ENCODE results near the gene ZSCAN26. TPM values are rescaled to one million over a fixed set of nuclear protein-coding genes. Genes with fewer than 3 reads are reported as not detected.

Gene ZSCAN26
- total and polyA plus RNA-seq, 4 donors, result 27.2 to 39.8 (median 33.2) TPM

DNA sequence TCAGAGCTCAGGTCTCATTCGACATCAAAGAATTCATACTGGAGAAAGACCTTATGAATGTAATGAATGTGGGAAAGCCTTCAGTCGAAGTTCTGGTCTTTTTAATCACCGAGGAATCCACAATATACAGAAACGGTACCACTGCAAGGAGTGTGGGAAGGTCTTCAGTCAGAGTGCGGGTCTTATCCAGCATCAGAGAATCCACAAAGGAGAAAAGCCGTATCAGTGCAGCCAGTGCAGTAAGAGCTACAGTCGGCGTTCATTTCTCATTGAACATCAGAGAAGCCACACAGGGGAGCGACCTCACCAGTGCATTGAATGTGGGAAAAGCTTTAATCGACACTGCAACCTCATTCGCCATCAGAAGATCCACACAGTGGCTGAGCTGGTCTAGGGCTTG, 34.2 kb upstream of the ZSCAN26 start:
- H3K36me3 ChIP-seq (ENCODE audit: control insufficient read depth, insufficient read depth, low read length), result peaks cover 35% of the 10 kb centered on the region
- no peaks in the 10 kb centered on the region for H3K4me1 ChIP-seq (ENCODE audit: control insufficient read depth, insufficient read depth, low read length)
- WGBS (ENCODE audit: insufficient coverage), result 89% methylated on average over 10 of the region's 11 CpGs
- no peak overlapping the region for H3K27ac ChIP-seq (ENCODE audit: low read depth, low read length)
- H3K4me3 ChIP-seq (ENCODE audit: low read depth, low read length), result no peak overlapping the region
- H3K9me3 ChIP-seq (ENCODE audit: control insufficient read depth, insufficient read depth, low read length), result no peaks in the 10 kb centered on the region
- DNase-seq (ENCODE audit: low read depth in 4 of 6, low spot score in 6 of 6), result no peak
- no peaks in the 10 kb centered on the region for H3K27me3 ChIP-seq (ENCODE audit: control insufficient read depth, insufficient read depth, low read length)

DNA sequence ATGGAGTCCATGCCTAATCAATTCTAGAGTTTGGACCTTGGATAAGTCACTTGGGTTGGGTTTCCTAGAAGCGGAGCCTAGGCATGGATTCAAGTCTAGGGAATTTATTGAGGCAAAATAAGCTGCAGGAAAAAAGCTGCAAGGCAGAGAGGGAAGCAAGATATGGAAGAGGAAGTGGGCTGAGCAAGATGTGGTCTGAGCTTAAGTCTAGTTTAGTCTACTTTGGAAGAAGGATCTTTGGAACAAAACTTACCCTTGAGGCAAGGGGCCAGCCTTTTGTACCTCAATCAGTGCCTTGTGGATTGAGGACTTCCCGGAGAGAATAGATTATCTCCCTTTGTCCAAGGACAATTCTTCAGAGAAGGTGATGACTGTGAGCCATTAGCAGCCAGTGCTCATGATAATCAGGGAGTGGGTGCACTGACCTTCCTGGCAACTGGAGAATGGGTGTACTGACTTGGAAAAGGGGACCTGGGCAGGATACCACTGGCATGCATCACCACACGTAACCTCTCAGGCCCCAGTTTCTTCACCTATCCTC, 31.0 kb upstream of the ZSCAN26 start:
- Histone ChIP-seq H3K27me3 (ENCODE audit: control insufficient read depth, insufficient read depth, low read length) (no peaks in the 10 kb centered on the region), H3K4me1 (ENCODE audit: control insufficient read depth, insufficient read depth, low read length) (no peaks in the 10 kb centered on the region), H3K4me3 (ENCODE audit: low read depth, low read length) (no peak overlapping the region), H3K36me3 (ENCODE audit: control insufficient read depth, insufficient read depth, low read length) (peaks cover 19% of the 10 kb centered on the region), H3K9me3 (ENCODE audit: control insufficient read depth, insufficient read depth, low read length) (no peaks in the 10 kb centered on the region), H3K27ac (ENCODE audit: low read depth, low read length) (no peak overlapping the region)
- DNase-seq (ENCODE audit: low read depth in 4 of 6, low spot score in 6 of 6), result no peak
- 100% methylated on average over 1 of the region's 3 CpGs for whole genome bisulfite sequencing (ENCODE audit: insufficient coverage)

DNA sequence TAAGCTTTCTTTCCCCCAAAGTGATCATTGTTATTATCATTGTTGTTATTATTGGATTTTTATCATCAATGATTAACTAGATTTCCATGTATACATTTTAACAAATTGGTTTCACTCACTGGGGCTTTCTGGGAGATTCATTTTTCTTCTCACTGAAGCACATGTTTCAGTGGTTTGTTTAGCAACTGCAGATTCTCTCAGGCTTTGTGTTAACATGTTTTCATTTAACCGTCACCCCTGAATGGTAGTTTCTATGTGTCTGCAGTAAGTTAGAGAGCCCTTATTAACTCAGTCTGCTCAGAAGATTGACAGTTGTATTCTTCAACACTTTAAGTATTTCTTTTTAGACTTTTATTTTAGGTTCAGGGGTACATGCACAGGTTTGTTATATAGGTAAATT, 27.3 kb upstream of the ZSCAN26 start:
- Histone ChIP-seq H3K36me3 (ENCODE audit: control insufficient read depth, insufficient read depth, low read length) (peaks cover 6% of the 10 kb centered on the region), H3K4me3 (ENCODE audit: low read depth, low read length) (no peak overlapping the region), H3K9me3 (ENCODE audit: control insufficient read depth, insufficient read depth, low read length) (no peaks in the 10 kb centered on the region), H3K4me1 (ENCODE audit: control insufficient read depth, insufficient read depth, low read length) (no peaks in the 10 kb centered on the region), H3K27ac (ENCODE audit: low read depth, low read length) (no peak overlapping the region), H3K27me3 (ENCODE audit: control insufficient read depth, insufficient read depth, low read length) (no peaks in the 10 kb centered on the region)
- DNase-seq (ENCODE audit: low read depth in 4 of 6, low spot score in 6 of 6), result no peak
- WGBS (ENCODE audit: insufficient coverage), result no CpG with 5 or more reads among the region's 1 CpG

DNA sequence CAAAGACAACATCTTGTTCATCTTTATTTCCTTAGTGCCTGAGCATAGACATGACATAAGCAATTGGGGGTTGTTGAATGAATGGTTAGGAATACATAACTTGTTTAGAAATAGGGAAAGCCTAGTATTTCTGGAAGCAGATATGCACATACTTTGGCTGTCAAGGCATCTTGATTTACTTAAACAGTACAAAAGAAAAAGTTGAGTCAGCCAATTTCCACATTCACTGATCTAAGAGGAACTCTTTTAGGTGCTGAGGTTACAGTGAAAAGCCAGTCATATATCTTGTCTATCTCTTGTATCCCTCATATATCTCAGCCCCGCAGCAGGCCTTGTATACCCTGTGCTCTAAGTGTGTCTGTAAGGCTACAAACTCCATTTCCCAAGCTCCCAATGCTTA, 26.5 kb upstream of the ZSCAN26 start:
- Histone ChIP-seq H3K4me1 (ENCODE audit: control insufficient read depth, insufficient read depth, low read length) (no peaks in the 10 kb centered on the region), H3K27ac (ENCODE audit: low read depth, low read length) (no peak overlapping the region), H3K9me3 (ENCODE audit: control insufficient read depth, insufficient read depth, low read length) (no peaks in the 10 kb centered on the region), H3K36me3 (ENCODE audit: control insufficient read depth, insufficient read depth, low read length) (peaks cover 11% of the 10 kb centered on the region), H3K4me3 (ENCODE audit: low read depth, low read length) (no peak overlapping the region), H3K27me3 (ENCODE audit: control insufficient read depth, insufficient read depth, low read length) (no peaks in the 10 kb centered on the region)
- no CpG with 5 or more reads among the region's 1 CpG for WGBS (ENCODE audit: insufficient coverage)
- no peak for DNase-seq (ENCODE audit: low read depth in 4 of 6, low spot score in 6 of 6)

DNA sequence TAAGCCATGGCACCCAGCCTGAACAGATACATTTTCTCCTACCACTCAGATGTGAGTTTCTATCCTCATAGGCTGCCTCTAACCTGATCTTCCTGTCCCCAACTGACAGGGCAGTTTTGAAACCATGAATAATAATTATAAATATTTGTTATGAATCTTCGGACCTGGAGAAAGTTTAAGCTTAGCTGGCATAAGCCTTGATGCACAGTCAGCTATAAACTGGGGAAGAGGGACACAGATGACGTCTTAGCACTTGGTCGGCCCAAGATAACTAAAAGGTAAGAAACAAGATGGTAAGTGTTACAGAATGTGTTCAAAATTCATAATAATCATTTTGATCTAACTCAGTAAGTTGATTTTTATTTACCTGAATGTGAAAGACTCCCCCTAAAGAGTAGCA, 23.0 kb upstream of the ZSCAN26 start:
- no peaks in the 10 kb centered on the region for H3K9me3 ChIP-seq (ENCODE audit: control insufficient read depth, insufficient read depth, low read length)
- no peak for DNase-seq (ENCODE audit: low read depth in 4 of 6, low spot score in 6 of 6)
- WGBS (ENCODE audit: insufficient coverage), result 100% methylated on average over 1 of the region's 3 CpGs
- no peak overlapping the region for H3K27ac ChIP-seq (ENCODE audit: low read depth, low read length)
- no peaks in the 10 kb centered on the region for H3K27me3 ChIP-seq (ENCODE audit: control insufficient read depth, insufficient read depth, low read length)
- peaks cover 28% of the 10 kb centered on the region for H3K36me3 ChIP-seq (ENCODE audit: control insufficient read depth, insufficient read depth, low read length)
- H3K4me3 ChIP-seq (ENCODE audit: low read depth, low read length), result no peak overlapping the region
- no peaks in the 10 kb centered on the region for H3K4me1 ChIP-seq (ENCODE audit: control insufficient read depth, insufficient read depth, low read length)

DNA sequence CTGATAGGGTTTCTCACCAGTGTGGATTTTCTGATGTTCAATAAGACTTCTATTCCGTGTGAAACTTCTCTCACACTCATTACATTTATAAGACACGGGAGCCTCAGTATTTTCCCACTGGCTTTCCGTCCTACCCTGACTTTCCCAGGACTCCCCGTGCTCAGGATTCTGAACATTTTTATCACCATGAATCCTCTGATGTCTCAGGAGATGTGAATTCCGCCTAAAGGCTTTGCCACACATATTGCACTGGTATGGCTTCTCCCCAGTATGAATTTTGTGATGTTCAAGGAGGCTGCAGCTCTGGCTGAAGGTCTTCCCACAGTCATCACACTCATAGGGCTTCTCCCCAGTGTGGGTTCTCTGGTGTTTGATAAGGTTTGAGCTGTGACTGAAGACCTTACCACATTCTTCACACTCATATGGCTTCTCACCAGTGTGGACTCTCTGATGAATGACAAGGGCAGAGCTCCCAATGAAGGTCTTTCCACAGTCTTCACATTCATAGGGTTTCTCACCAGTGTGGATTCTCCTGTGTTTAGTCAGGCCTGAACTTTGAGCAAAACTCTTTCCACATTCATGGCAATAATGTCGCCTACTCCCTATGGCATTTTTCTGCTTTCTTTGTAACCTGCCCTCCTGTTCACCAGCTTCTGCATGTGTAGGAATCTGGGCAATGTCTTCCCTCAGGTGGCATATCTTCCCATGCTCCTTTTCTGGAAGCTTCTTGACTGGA, 21.6 kb upstream of the ZSCAN26 start:
- Histone ChIP-seq H3K9me3 (ENCODE audit: control insufficient read depth, insufficient read depth, low read length) (no peaks in the 10 kb centered on the region), H3K36me3 (ENCODE audit: control insufficient read depth, insufficient read depth, low read length) (peaks cover 28% of the 10 kb centered on the region), H3K27ac (ENCODE audit: low read depth, low read length) (no peak overlapping the region), H3K4me1 (ENCODE audit: control insufficient read depth, insufficient read depth, low read length) (no peaks in the 10 kb centered on the region), H3K27me3 (ENCODE audit: control insufficient read depth, insufficient read depth, low read length) (no peaks in the 10 kb centered on the region), H3K4me3 (ENCODE audit: low read depth, low read length) (no peak overlapping the region)
- 90% methylated on average over 6 of the region's 6 CpGs for WGBS (ENCODE audit: insufficient coverage)
- DNase-seq (ENCODE audit: low read depth in 4 of 6, low spot score in 6 of 6), result no peak

DNA sequence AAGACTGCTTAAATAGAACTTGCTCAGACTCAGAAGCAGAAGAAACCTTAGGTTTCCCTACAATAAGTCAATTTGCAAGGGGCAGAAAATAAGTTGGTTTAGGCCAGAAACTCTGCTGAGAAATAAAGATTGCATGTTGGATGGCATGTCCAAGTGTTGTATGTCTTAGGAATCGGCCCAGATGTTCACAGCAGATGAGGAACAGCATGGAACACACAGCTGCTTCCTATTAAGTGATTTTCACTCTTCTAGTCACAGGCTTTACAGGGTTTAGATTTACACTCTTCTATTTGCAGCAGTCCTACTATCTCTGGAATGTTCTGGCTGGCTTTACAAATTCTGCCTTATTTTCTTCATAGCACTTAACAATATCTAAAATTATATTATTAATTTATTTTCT, 18.0 kb upstream of the ZSCAN26 start:
- Histone ChIP-seq H3K27me3 (ENCODE audit: control insufficient read depth, insufficient read depth, low read length) (no peaks in the 10 kb centered on the region), H3K9me3 (ENCODE audit: control insufficient read depth, insufficient read depth, low read length) (no peaks in the 10 kb centered on the region), H3K36me3 (ENCODE audit: control insufficient read depth, insufficient read depth, low read length) (peaks cover 24% of the 10 kb centered on the region), H3K4me1 (ENCODE audit: control insufficient read depth, insufficient read depth, low read length) (peaks cover 12% of the 10 kb centered on the region), H3K4me3 (ENCODE audit: low read depth, low read length) (no peak overlapping the region), H3K27ac (ENCODE audit: low read depth, low read length) (no peak overlapping the region)
- DNase-seq (ENCODE audit: low read depth in 4 of 6, low spot score in 6 of 6), result no peak
- 75% methylated on average over 1 of the region's 1 CpG for WGBS (ENCODE audit: insufficient coverage)

DNA sequence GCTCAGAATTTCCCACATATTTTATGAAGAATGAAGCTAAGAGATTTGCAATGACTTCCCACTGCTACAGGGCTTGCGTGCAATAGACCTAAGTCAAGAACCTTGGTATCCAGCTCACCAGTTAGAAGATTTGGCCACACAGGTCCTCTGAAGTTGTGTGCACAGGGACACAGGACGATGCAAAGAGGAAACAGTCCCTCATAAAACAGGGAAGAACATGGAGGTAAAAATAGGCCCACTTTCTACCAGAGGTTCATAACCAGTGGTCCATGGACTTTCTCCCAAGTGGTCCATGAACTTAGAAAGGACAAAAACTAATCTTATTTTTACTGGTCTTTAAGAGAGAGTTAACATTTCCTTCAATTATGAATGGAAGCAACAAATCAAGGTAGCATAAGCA, 16.2 kb upstream of the ZSCAN26 start:
- Histone ChIP-seq H3K4me1 (ENCODE audit: control insufficient read depth, insufficient read depth, low read length) (peaks cover 12% of the 10 kb centered on the region), H3K9me3 (ENCODE audit: control insufficient read depth, insufficient read depth, low read length) (no peaks in the 10 kb centered on the region), H3K27ac (ENCODE audit: low read depth, low read length) (no peak overlapping the region), H3K27me3 (ENCODE audit: control insufficient read depth, insufficient read depth, low read length) (no peaks in the 10 kb centered on the region), H3K36me3 (ENCODE audit: control insufficient read depth, insufficient read depth, low read length) (peaks cover 15% of the 10 kb centered on the region), H3K4me3 (ENCODE audit: low read depth, low read length) (no peak overlapping the region)
- WGBS (ENCODE audit: insufficient coverage), result no CpG with 5 or more reads among the region's 2 CpGs
- no peak for DNase-seq (ENCODE audit: low read depth in 4 of 6, low spot score in 6 of 6)

DNA sequence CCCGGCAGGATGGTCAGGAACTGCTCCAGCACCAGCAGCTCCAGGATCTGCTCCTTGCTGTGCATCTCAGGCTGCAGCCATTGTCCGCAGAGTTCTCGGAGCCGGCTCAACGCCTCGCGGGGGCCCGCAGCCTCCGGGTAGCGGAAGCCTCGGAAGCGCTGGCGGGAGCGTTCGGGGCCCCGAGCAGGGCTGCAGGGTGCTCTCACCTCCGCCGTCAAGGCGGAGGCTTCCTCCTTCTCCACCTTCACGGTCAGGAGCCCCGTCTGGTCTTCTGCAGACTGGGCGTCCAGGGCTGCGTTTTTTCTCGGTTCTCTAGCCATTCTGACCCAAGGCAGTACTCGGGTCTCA, 15.3 kb upstream of the ZSCAN26 start:
- H3K36me3 ChIP-seq (ENCODE audit: control insufficient read depth, insufficient read depth, low read length), result peaks cover 7% of the 10 kb centered on the region
- under 1% methylated on average over 25 of the region's 25 CpGs for WGBS (ENCODE audit: insufficient coverage)
- no peak for DNase-seq (ENCODE audit: low read depth in 4 of 6, low spot score in 6 of 6)
- H3K27me3 ChIP-seq (ENCODE audit: control insufficient read depth, insufficient read depth, low read length), result no peaks in the 10 kb centered on the region
- H3K4me3 ChIP-seq (ENCODE audit: low read depth, low read length), result peak overlapping the region; percentile 59
- H3K4me1 ChIP-seq (ENCODE audit: control insufficient read depth, insufficient read depth, low read length), result peaks cover 12% of the 10 kb centered on the region
- H3K9me3 ChIP-seq (ENCODE audit: control insufficient read depth, insufficient read depth, low read length), result no peaks in the 10 kb centered on the region
- peak overlapping the region; percentile 6 for H3K27ac ChIP-seq (ENCODE audit: low read depth, low read length)
